Heart left ventricle (tissue), 16 donors: ENCODE measurements around the gene MISP. TPM values are rescaled to one million over a fixed set of nuclear protein-coding genes. Genes with fewer than 3 reads are reported as not detected.

ENCODE experiments used
- ATAC-seq, 4 donors: fragments of 200-7000 bp; cut with Tn5 transposase; one replicate each; pipeline ENCODE4 v1.9.1; 2020 to 2022; ENCODE audit warnings: moderate library complexity in 4 of 4, mild to moderate bottlenecking in 3 of 4, moderate number of reproducible peaks in 1 of 4
- DNase-seq, 5 donors: peaks; one replicate each; pipeline ENCODE4 v3.0.0-alpha.2; 2020
- H3K27ac ChIP-seq, 12 donors: fragments of 200-600 bp; sonication (generic) in 4 of 12; one replicate each; pipeline versions ENCODE4 v1.5.0 to v1.8.0; 2016 to 2022; ENCODE audit warnings: mild to moderate bottlenecking in 2 of 12
- H3K27me3 ChIP-seq, 9 donors: fragments of 200-600 bp; sonication (generic) in 2 of 9; one replicate each; pipeline versions ENCODE4 v1.5.1 to v1.8.0; 2016 to 2022; ENCODE audit warnings: mild to moderate bottlenecking in 3 of 9
- H3K36me3 ChIP-seq, 9 donors: fragments of 200-600 bp; sonication (generic) in 2 of 9; one replicate each; pipeline versions ENCODE4 v1.5.0 to v1.8.0; 2018 to 2022; ENCODE audit warnings: mild to moderate bottlenecking in 2 of 9
- H3K4me1 ChIP-seq, 12 donors: fragments of 200-600 bp; sonication (generic) in 4 of 12; one replicate each; pipeline versions ENCODE4 v1.5.0 to v1.8.0; 2016 to 2022; ENCODE audit warnings: mild to moderate bottlenecking in 3 of 12
- H3K4me3 ChIP-seq, 12 donors: fragments of 200-600 bp; sonication (generic) in 4 of 12; one replicate each; pipeline versions ENCODE4 v1.5.0 to v1.8.0; 2017 to 2022; ENCODE audit warnings: mild to moderate bottlenecking in 9 of 12, moderate library complexity in 4 of 12
- H3K9me3 ChIP-seq, 12 donors: fragments of 200-600 bp; sonication (generic) in 4 of 12; one replicate each; pipeline versions ENCODE4 v1.5.0 to v1.8.0; 2016 to 2022; ENCODE audit warnings: mild to moderate bottlenecking in 1 of 12
- CTCF ChIP-seq, 12 donors: fragments of 200-600 bp; sonication (generic) in 4 of 12; IDR thresholded peaks; one replicate each; pipeline versions ENCODE4 v1.5.0 to v1.8.0; 2018 to 2022; ENCODE audit warnings: antibody characterized with exemption in 12 of 12, mild to moderate bottlenecking in 5 of 12
- POLR2A ChIP-seq, 2 donors: fragments of 450-650 bp; IDR thresholded peaks; one replicate each; pipeline ENCODE4 v1.6.1; 2017; ENCODE audit warnings: antibody characterized with exemption in 2 of 2, mild to moderate bottlenecking in 2 of 2, moderate library complexity in 2 of 2
- WGBS, 4 donors: extraction: QIAGEN DNeasy Blood & Tissue Kit in 2 of 4; methylation state at CpG; one replicate each; pipeline versions ENCODE4 v1.1.5 to v1.1.7; 2013 to 2018; 5-methylcytosine and 5-hydroxymethylcytosine counted together
- intact Hi-C, 10 donors: fragments of 100-400 bp; cut with DNase I; formaldehyde crosslinking; loops; one replicate each; pipeline versions ENCODE4 v1.11.1 to v1.14.2; 2022
- polyA plus RNA-seq, 2 donors: library from polyadenylated mRNA; stranded (reverse); fragments of 200-250 nt; gene quantifications; one replicate each; pipeline ENCODE4 v1.2.3, GENCODE V29; 2013
- total RNA-seq, 9 donors: library from RNA; depleted of rRNA in 2 of 9; stranded (reverse); fragments of >200 nt in 2 of 9; fragmentation: NEBNext Ultra II Directional in 3 of 9; extraction: Animal tissue kit (Norgen Biotek cat#: 25700) in 3 of 9; gene quantifications; one replicate each; pipeline versions ENCODE4 v1.1.0 to v1.2.4, GENCODE V29; 2016 to 2023
- donor health status: ischemic (EF 13 %, LVEDD 7.1; RV severe dilation, severe dysfunction).
- donor health status: healthy with polysubstance abuse.
- donor health status: DM: no; HTN: yes; CAD: no.
- donor health status: DM: no; HTN: no; CAD: no.
- donor health status: ischemic (EF 25% LVEDD 6.9; RV normal size, moderate dysfunction).
- donor health status: ischemic (EF 25% LVEDD 5.7; RV mildly dilated, moderate dysfunction).
- donor health status: healthy.
- donor health status: DM: yes; HTN: yes; CAD: no.
- donor health status: ischemic (EF 35%, LVEDD 5.7; RV mildly dilated, moderate dysfunction).
- donor health status: nonischemic (EF 11% LVEDD 7.7; RV severe dilation, severe dysfunction).
- donor health status: DM: yes; HTN: yes; CAD: no.
- donor health status: PGD.
- donor health status: ischemic (EF 29% LVEDD 5.4; RV normal size, mild dysfunction).
- donor health status: nonischemic (EF 23%, LVEDD 6.1; RV moderate dilation, normal function).

MISP gene
- total and polyA plus RNA-seq, 11 donors, result 0.06 to 1.1 TPM; not detected in 9

GRCh38 chr19:799076-799881 is 48.4 kb downstream of the MISP start:
- peaks cover 26 to 72% (median 62%) of the 10 kb centered on the region in 12 donors for H3K4me1 ChIP-seq
- peak overlapping the region; percentile 50 to 100 (median 90) for H3K4me3 ChIP-seq
- no peaks in the 10 kb centered on the region for H3K9me3 ChIP-seq
- WGBS, 4 donors, result 0 to 13% (median 7%) methylated on average over 13 to 28 of the region's 28 CpGs
- intact Hi-C loops, result loop anchor here in 1 of 10 donors (5.0 kb wide), 1 partner anchor 453 kb away; no protein-coding TSS in a partner anchor
- no peaks in the 10 kb centered on the region for H3K27me3 ChIP-seq
- H3K36me3 ChIP-seq, result peaks cover 0 to 49% (median 16%) of the 10 kb centered on the region in 9 donors
- peak in 2 of 5 donors; percentile 21 to 31 for DNase-seq
- TF ChIP-seq CTCF (IDR thresholded peaks at IDR 0.05) (peak in 3 of 12 donors; percentile 9 to 19 (median 13)), POLR2A (IDR thresholded peaks at IDR 0.05) (no peak)
- peak overlapping the region; percentile 91 to 100 (median 99) for H3K27ac ChIP-seq
- ATAC-seq, result no peak

GRCh38 chr19:800360-801029 is 49.6 kb downstream of the MISP start:
- DNase-seq (peak in 2 of 5 donors; percentile 18 to 19), ATAC-seq (no peak)
- peaks cover 6 to 61% (median 28%) of the 10 kb centered on the region in 9 donors for H3K36me3 ChIP-seq
- WGBS, 4 donors, result 23 to 36% (median 30%) methylated on average over 17 of the region's 17 CpGs
- H3K27me3 ChIP-seq, result no peaks in the 10 kb centered on the region
- peak overlapping the region in 10 of 12 donors; percentile 11 to 99 (median 90) for H3K4me3 ChIP-seq
- intact Hi-C loops, result no loop called here
- H3K9me3 ChIP-seq, result no peaks in the 10 kb centered on the region
- peaks cover 26 to 77% (median 63%) of the 10 kb centered on the region in 12 donors for H3K4me1 ChIP-seq
- TF ChIP-seq POLR2A (IDR thresholded peaks at IDR 0.05), result no peak
- TF ChIP-seq CTCF (IDR thresholded peaks at IDR 0.05), result no peak
- H3K27ac ChIP-seq, result peak overlapping the region in 11 of 12 donors; percentile 73 to 100 (median 99)

GRCh38 chr19:801030-801860 is 50.3 kb downstream of the MISP start:
- intact Hi-C loops, result no loop called here
- H3K9me3 ChIP-seq, result no peaks in the 10 kb centered on the region
- 16 to 30% (median 18%) methylated on average over 5 to 29 of the region's 29 CpGs for whole genome bisulfite sequencing, 4 donors
- H3K4me3 ChIP-seq, result peak overlapping the region in 11 of 12 donors; percentile 2 to 99 (median 89)
- ATAC-seq, result peak; percentile 30 to 48 (median 39)
- peaks cover 8 to 69% (median 35%) of the 10 kb centered on the region in 9 donors for H3K36me3 ChIP-seq
- H3K27me3 ChIP-seq, result no peaks in the 10 kb centered on the region
- H3K27ac ChIP-seq, result peak overlapping the region in 11 of 12 donors; percentile 73 to 100 (median 99)
- H3K4me1 ChIP-seq, result peaks cover 26 to 76% (median 59%) of the 10 kb centered on the region in 12 donors
- TF ChIP-seq CTCF (IDR thresholded peaks at IDR 0.05) (no peak), POLR2A (IDR thresholded peaks at IDR 0.05) (no peak)
- DNase-seq, result peak; percentile 82 to 92 (median 87)
